Measurements from ENCODE around the gene DCST1. TPM values are rescaled to one million over a fixed set of nuclear protein-coding genes. Genes with fewer than 3 reads are reported as not detected.

Gene DCST1
- total and polyA plus RNA-seq, 2 of the 4 experiments (the other 2 are of a cell fraction): not detected

DNA sequence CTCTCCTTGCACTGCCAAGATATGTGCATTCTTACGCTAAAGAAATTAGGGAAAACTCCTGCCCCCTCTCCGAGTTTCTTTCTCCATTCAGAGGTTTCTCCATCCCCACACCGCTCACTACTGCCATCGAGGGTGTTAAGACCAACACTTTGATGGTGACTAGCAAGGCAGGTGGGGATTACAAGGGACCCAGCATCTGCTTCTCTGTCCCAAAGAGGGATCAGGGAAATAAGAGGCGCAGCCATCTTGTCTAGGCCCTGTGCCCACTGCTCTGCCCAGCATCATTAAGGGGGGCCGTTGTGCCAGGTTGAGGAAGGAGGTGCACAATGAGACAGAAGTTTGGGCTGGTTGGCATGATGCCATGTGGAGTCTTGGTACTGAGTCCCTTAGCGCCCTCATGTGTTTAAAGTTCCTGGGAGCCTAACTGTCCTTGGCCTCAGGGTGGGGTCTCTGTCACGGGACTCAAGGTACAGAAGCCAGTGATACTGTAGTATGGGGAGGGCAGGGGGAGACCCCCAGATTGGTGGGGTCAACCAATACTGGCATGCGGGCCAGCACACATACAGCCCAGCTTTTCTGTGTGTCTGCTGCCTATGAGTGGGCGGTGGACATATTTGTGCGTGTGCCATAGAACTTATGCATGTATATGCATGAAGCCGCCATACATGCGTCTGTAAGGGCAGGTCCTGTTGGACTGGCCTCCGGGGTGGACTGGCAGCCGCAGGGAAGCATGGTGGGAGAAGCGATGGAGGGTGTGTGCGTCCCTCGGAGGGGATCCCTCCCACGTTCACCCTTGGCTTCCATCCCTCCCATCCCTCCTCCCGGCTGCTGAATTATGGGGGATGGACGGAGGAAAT, 50.5 kb downstream of the DCST1 start:
- no TSS peak for BruUV-seq (replicated peaks)
- Histone ChIP-seq H3K9ac (ENCODE audit: low read depth, low read length) (no peak overlapping the region; the same call in 1 of the 2 replicates), H3K4me1 (ENCODE audit: control insufficient read depth, insufficient read depth, low read length) (peaks cover 11% of the 10 kb centered on the region; the same call in 1 of the 2 replicates), H3K27me3 (ENCODE audit: control insufficient read depth, insufficient read depth, low read length) (peaks cover 51% of the 10 kb centered on the region), H2BK5ac (ENCODE audit: low read depth, low read length, poor library complexity, severe bottlenecking) (no peak overlapping the region), H2BK120ac (ENCODE audit: low read depth, low read length) (no peak overlapping the region), H4K8ac (ENCODE audit: low read depth in 2 of 2, low read length in 2 of 2) (peak overlapping the region in 1 of 2 experiments; percentile 8; a peak in 1 of 4 replicates), H3K56ac (ENCODE audit: extremely low read depth, insufficient read depth, low read length) (no peak overlapping the region), H2BK20ac (ENCODE audit: low read depth, low read length) (no peak overlapping the region), H3K4ac (ENCODE audit: low read depth, low read length) (no peak overlapping the region), H3K9me3 (ENCODE audit: control insufficient read depth, insufficient read depth, low read length) (no peaks in the 10 kb centered on the region), H3K4me3 (ENCODE audit: insufficient read depth, low read depth, low read length) (peak overlapping the region; percentile 14; the same call in 1 of the 2 replicates), H3K79me1 (ENCODE audit: low read depth in 1 of 2, low read length in 2 of 2) (no peaks in the 10 kb centered on the region; a peak in 1 of 4 replicates), H2AFZ (replicated peaks; ENCODE audit: low read length, poor library complexity) (peak overlapping the region; percentile 99), H4K91ac (ENCODE audit: insufficient read depth, low read depth, low read length) (no peak overlapping the region), H4K5ac (ENCODE audit: low read depth, low read length) (no peak overlapping the region), H3K9me1 (ENCODE audit: insufficient read depth, low read length) (peaks cover 5% of the 10 kb centered on the region), H3K36me3 (ENCODE audit: control insufficient read depth, insufficient read depth, low read length) (no peaks in the 10 kb centered on the region), H3K27ac (ENCODE audit: insufficient read depth, low read length) (no peak overlapping the region), H3K23ac (ENCODE audit: low read depth, low read length) (no peak overlapping the region), H3K4me2 (ENCODE audit: low read depth, low read length) (peak overlapping the region; percentile 79), H2AK5ac (ENCODE audit: low read depth, low read length) (no peak overlapping the region; the same call in 1 of the 2 replicates), H4K20me1 (ENCODE audit: insufficient read depth, low read length) (peaks cover 7% of the 10 kb centered on the region), H3K18ac (ENCODE audit: low read depth, low read length) (no peak overlapping the region), H2BK15ac (ENCODE audit: low read depth, low read length) (no peak overlapping the region), H3K14ac (replicated peaks; ENCODE audit: low read depth, low read length) (no peak overlapping the region), H2AK9ac (replicated peaks; ENCODE audit: low read depth, low read length, poor library complexity) (peak overlapping the region; percentile 2)
- in situ Hi-C loops (cut with MboI; ENCODE audit: low sequenced_read_pairs): no loop called here
- dilution Hi-C loops (cut with HindIII; ENCODE audit: low sequenced_read_pairs, unreplicated experiment): no loop called here
- DNase-seq (no peak), ATAC-seq (ENCODE audit: low read depth) (peak; percentile 2; the same call in 1 of the 2 replicates)
- ChIA-PET CTCF (interaction anchor here (0.6 to 1.7 kb wide), 9 partner anchors 19 to 855 kb away, joined by 3 to 9 read pairs (median 5); partner anchors contain the start of gene ADAM15), POLR2A (ENCODE audit: unreplicated experiment) (no interaction called here)
- TF ChIP-seq, protein P1, sequence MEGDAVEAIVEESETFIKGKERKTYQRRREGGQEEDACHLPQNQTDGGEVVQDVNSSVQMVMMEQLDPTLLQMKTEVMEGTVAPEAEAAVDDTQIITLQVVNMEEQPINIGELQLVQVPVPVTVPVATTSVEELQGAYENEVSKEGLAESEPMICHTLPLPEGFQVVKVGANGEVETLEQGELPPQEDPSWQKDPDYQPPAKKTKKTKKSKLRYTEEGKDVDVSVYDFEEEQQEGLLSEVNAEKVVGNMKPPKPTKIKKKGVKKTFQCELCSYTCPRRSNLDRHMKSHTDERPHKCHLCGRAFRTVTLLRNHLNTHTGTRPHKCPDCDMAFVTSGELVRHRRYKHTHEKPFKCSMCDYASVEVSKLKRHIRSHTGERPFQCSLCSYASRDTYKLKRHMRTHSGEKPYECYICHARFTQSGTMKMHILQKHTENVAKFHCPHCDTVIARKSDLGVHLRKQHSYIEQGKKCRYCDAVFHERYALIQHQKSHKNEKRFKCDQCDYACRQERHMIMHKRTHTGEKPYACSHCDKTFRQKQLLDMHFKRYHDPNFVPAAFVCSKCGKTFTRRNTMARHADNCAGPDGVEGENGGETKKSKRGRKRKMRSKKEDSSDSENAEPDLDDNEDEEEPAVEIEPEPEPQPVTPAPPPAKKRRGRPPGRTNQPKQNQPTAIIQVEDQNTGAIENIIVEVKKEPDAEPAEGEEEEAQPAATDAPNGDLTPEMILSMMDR (conservative IDR thresholded peaks at IDR 0.05; ENCODE audit: low read depth, low read length): peak; percentile 34
- TF ChIP-seq CHD1 (IDR thresholded peaks at IDR 0.05; ENCODE audit: low read depth, low read length) (no peak), SMC3 (IDR thresholded peaks at IDR 0.05; ENCODE audit: low read depth, low read length) (no peak), RAD21 (IDR thresholded peaks at IDR 0.05; ENCODE audit: low read length) (peak; percentile 24; the same call in 1 of the 2 replicates)
- 60% methylated on average over 2 of the region's 21 CpGs; no CpG with 5 or more reads in 1 of the 2 experiments for WGBS, 2 experiments (ENCODE audit: extremely low coverage in 2 of 2, insufficient read length in 1 of 2)
- intact Hi-C loops (cut with micrococcal nuclease): loop anchor here (1.0 to 10.0 kb wide), 4 partner anchors 21 to 609 kb away; partner anchors contain the start of genes EFNA4 and PYGO2

Measured in IMR-90 (cell line).